ENCODE measurements around the gene HIF3A. TPM values are rescaled to one million over a fixed set of nuclear protein-coding genes. Genes with fewer than 3 reads are reported as not detected.

HIF3A gene
- total and polyA plus RNA-seq, 2 experiments from 2014 or later, result 122 to 163 TPM

GRCh38 chr19:46341937-46342336 lies 45.1 kb downstream of the HIF3A start:
- Histone ChIP-seq H3K4me3 (no peak overlapping the region), H3K36me3 (peaks cover 19% of the 10 kb centered on the region), H3K4me1 (ENCODE audit: low read depth) (peaks cover 10% of the 10 kb centered on the region), H3K9me3 (ENCODE audit: low read depth) (no peaks in the 10 kb centered on the region), H3K27ac (no peak overlapping the region), H3K27me3 (no peaks in the 10 kb centered on the region)
- no peak for TF ChIP-seq CTCF (IDR thresholded peaks at IDR 0.05; ENCODE audit: low read depth, low read length)
- no peak for DNase-seq (ENCODE audit: low read depth in 1 of 2, low spot score in 1 of 2)

- no peak for TF ChIP-seq CTCF (IDR thresholded peaks at IDR 0.05; ENCODE audit: low read depth, low read length)
- peaks cover 5% of the 10 kb centered on the region for H3K4me1 ChIP-seq (ENCODE audit: low read depth)
- peaks cover 2% of the 10 kb centered on the region for H3K36me3 ChIP-seq
- H3K4me3 ChIP-seq, result no peak overlapping the region
- no peaks in the 10 kb centered on the region for H3K27me3 ChIP-seq
- no peak for DNase-seq (ENCODE audit: low read depth in 1 of 2, low spot score in 1 of 2)
- H3K27ac ChIP-seq, result no peak overlapping the region
- no peaks in the 10 kb centered on the region for H3K9me3 ChIP-seq (ENCODE audit: low read depth)
Measured at GRCh38 chr19:46344363-46344762, 47.5 kb downstream of the HIF3A start.

GRCh38 chr19:46345157-46345556 lies 48.3 kb downstream of the HIF3A start:
- Histone ChIP-seq H3K36me3 (no peaks in the 10 kb centered on the region), H3K27ac (no peak overlapping the region), H3K27me3 (no peaks in the 10 kb centered on the region), H3K4me3 (no peak overlapping the region), H3K4me1 (ENCODE audit: low read depth) (peaks cover 12% of the 10 kb centered on the region), H3K9me3 (ENCODE audit: low read depth) (no peaks in the 10 kb centered on the region)
- no peak for TF ChIP-seq CTCF (IDR thresholded peaks at IDR 0.05; ENCODE audit: low read depth, low read length)
- no peak for DNase-seq (ENCODE audit: low read depth in 1 of 2, low spot score in 1 of 2)

GRCh38 chr19:46346821-46347571 lies 50.2 kb downstream of the HIF3A start, which contains the start of gene PPP5C:
TSS of gene PPP5C (plus strand) at chr19:46347087. CDS start at chr19:46347097, 10 bp downstream.
- DNase-seq (ENCODE audit: low read depth in 1 of 2, low spot score in 1 of 2), result peak; percentile 96 to 97
- Histone ChIP-seq H3K27ac (peak within 1 kb of the TSS; percentile 65), H3K9me3 (ENCODE audit: low read depth) (no peaks in the 10 kb centered on the region), H3K4me3 (peak within 1 kb of the TSS; percentile 80), H3K36me3 (no peaks in the 10 kb centered on the region), H3K27me3 (no peaks in the 10 kb centered on the region), H3K4me1 (ENCODE audit: low read depth) (peaks cover 13% of the 10 kb centered on the region)
- TF ChIP-seq CTCF (IDR thresholded peaks at IDR 0.05; ENCODE audit: low read depth, low read length), result peak; percentile 97

- no peaks in the 10 kb centered on the region for H3K9me3 ChIP-seq (ENCODE audit: low read depth)
- peaks cover 13% of the 10 kb centered on the region for H3K4me1 ChIP-seq (ENCODE audit: low read depth)
- no peak overlapping the region for H3K27ac ChIP-seq
- peak overlapping the region; percentile 80 for H3K4me3 ChIP-seq
- DNase-seq (ENCODE audit: low read depth in 1 of 2, low spot score in 1 of 2), result no peak
- H3K27me3 ChIP-seq, result no peaks in the 10 kb centered on the region
- no peak for TF ChIP-seq CTCF (IDR thresholded peaks at IDR 0.05; ENCODE audit: low read depth, low read length)
- no peaks in the 10 kb centered on the region for H3K36me3 ChIP-seq
Measured at GRCh38 chr19:46347572-46347883, 50.7 kb downstream of the HIF3A start.

All from cardiac muscle cell (in vitro differentiated cells and primary cell).